Sciatic nerve (tissue), 2 donors: ENCODE data around the gene SEZ6L. TPM values are rescaled to one million over a fixed set of nuclear protein-coding genes. Genes with fewer than 3 reads are reported as not detected.

Experiments used
- ATAC-seq: fragments of 200-7000 bp; cut with Tn5 transposase; one replicate; pipeline ENCODE4 v1.9.1; 2020; ENCODE audit warnings: mild to moderate bottlenecking, moderate library complexity
- DNase-seq: peaks from one replicate; pipeline ENCODE4 v3.0.0-alpha.2; 2020; ENCODE audit warnings: low spot score
- intact Hi-C: fragments of 100-400 bp; cut with DNase I; formaldehyde crosslinking; loops from one replicate; pipeline ENCODE4 v1.14.2; 2022
- total RNA-seq: library from RNA; stranded (reverse); fragmentation: NEBNext Ultra II Directional; extraction: Animal tissue kit (Norgen Biotek cat#: 25700); gene quantifications from one replicate; pipeline ENCODE4 v1.2.1, GENCODE V29; 2021
- donor health status: DM: no; HTN: no; CAD: no.
- donor health status: DM: no; HTN: no; CAD: no.

SEZ6L gene
- total RNA-seq, 1 donor from 2014 or later, result 0.13 TPM

- intact Hi-C loops, result no loop called here
- DNase-seq (no peak), ATAC-seq (no peak)
These were observed 1.7 kb downstream of the SEZ6L start for GRCh38 chr22:26170795-26171580.

- ATAC-seq (no peak), DNase-seq (no peak)
- intact Hi-C loops, result no loop called here
These were observed 3.2 kb downstream of the SEZ6L start for GRCh38 chr22:26172389-26172990.

- no peak for DNase-seq
- ATAC-seq, result no peak
- intact Hi-C loops, result no loop called here
These were observed 5.0 kb downstream of the SEZ6L start for GRCh38 chr22:26174280-26174679.

GRCh38 chr22:26182723-26183122 lies 13.5 kb downstream of the SEZ6L start:
- ATAC-seq (no peak), DNase-seq (no peak)
- intact Hi-C loops, result no loop called here

GRCh38 chr22:26185190-26185589 lies 15.9 kb downstream of the SEZ6L start:
- intact Hi-C loops, result no loop called here
- ATAC-seq (no peak), DNase-seq (no peak)

GRCh38 chr22:26188341-26188740 lies 19.1 kb downstream of the SEZ6L start:
- DNase-seq (no peak), ATAC-seq (no peak)
- intact Hi-C loops, result no loop called here

- DNase-seq (no peak), ATAC-seq (no peak)
- intact Hi-C loops, result no loop called here
These were observed 25.1 kb downstream of the SEZ6L start for GRCh38 chr22:26194313-26194712.

- no peak for ATAC-seq
- intact Hi-C loops, result no loop called here
These were observed 25.6 kb downstream of the SEZ6L start for GRCh38 chr22:26194877-26195276.

GRCh38 chr22:26196657-26197056 lies 27.4 kb downstream of the SEZ6L start:
- intact Hi-C loops, result no loop called here
- ATAC-seq, result no peak
- DNase-seq, result no peak

More at GRCh38 chr22:26194877-26195276, 25.6 kb downstream of the SEZ6L start:
- no peak for DNase-seq

- intact Hi-C loops, result no loop called here
- no peak for DNase-seq
- ATAC-seq, result no peak
These were observed 28.2 kb downstream of the SEZ6L start for GRCh38 chr22:26197425-26197824.

- DNase-seq, result no peak
- no peak for ATAC-seq
- intact Hi-C loops, result no loop called here
These were observed 30.4 kb downstream of the SEZ6L start for GRCh38 chr22:26199665-26200064.

- ATAC-seq, result no peak
- intact Hi-C loops, result no loop called here
- no peak for DNase-seq
These were observed 33.1 kb downstream of the SEZ6L start for GRCh38 chr22:26202280-26202924.

GRCh38 chr22:26205494-26205893 lies 36.2 kb downstream of the SEZ6L start:
- intact Hi-C loops, result no loop called here
- DNase-seq, result no peak
- no peak for ATAC-seq

GRCh38 chr22:26210334-26210733 lies 41.1 kb downstream of the SEZ6L start:
- intact Hi-C loops, result no loop called here
- ATAC-seq (no peak), DNase-seq (no peak)

- DNase-seq (no peak), ATAC-seq (peak; percentile 62)
- intact Hi-C loops, result no loop called here
These were observed 44.6 kb downstream of the SEZ6L start for GRCh38 chr22:26213826-26214225.

- no peak for DNase-seq
- ATAC-seq, result no peak
- intact Hi-C loops, result no loop called here
These were observed 45.2 kb downstream of the SEZ6L start for GRCh38 chr22:26214466-26214865.

- ATAC-seq (no peak), DNase-seq (no peak)
- intact Hi-C loops, result no loop called here
These were observed 46.5 kb downstream of the SEZ6L start for GRCh38 chr22:26215736-26216135.

GRCh38 chr22:26225207-26225606 lies 55.9 kb downstream of the SEZ6L start:
- ATAC-seq (no peak), DNase-seq (no peak)
- intact Hi-C loops, result no loop called here

GRCh38 chr22:26226538-26227297 lies 57.5 kb downstream of the SEZ6L start:
- intact Hi-C loops, result no loop called here
- no peak for ATAC-seq
- no peak for DNase-seq

- DNase-seq (no peak), ATAC-seq (no peak)
- intact Hi-C loops, result no loop called here
These were observed 60.6 kb downstream of the SEZ6L start for GRCh38 chr22:26229910-26230309.
